Psoas muscle (tissue), 8 donors: Measurements from ENCODE around the gene MARK4. TPM values are rescaled to one million over a fixed set of nuclear protein-coding genes. Genes with fewer than 3 reads are reported as not detected.
A peak's percentile ranks its signal among the peaks of the same experiment; 100 is the strongest.

ENCODE experiments used
- ATAC-seq, 4 donors: fragments of 200-7000 bp; cut with Tn5 transposase; one replicate each; pipeline ENCODE4 v1.9.1; 2020; ENCODE audit warnings: moderate library complexity in 3 of 4, mild to moderate bottlenecking in 2 of 4
- DNase-seq, 2 donors: peaks; one replicate each; pipeline ENCODE4 v3.0.0-alpha.2; 2020
- H3K27ac ChIP-seq: fragments of 200-600 bp; one replicate; pipeline ENCODE4 v1.8.0; 2022
- H3K27me3 ChIP-seq, 3 donors: fragments of 200-600 bp in 1 of 3; one replicate each; pipeline versions ENCODE4 v1.6.1 to v1.8.0; 2013 to 2022; ENCODE audit warnings: low read length in 2 of 3, mild to moderate bottlenecking in 2 of 3, moderate library complexity in 1 of 3; ENCODE audit not compliant: insufficient read depth in 3 of 3
- H3K36me3 ChIP-seq, 2 donors: fragments of 200-600 bp in 1 of 2; one replicate each; pipeline versions ENCODE4 v1.6.1 to v1.8.0; 2013 to 2022; ENCODE audit warnings: low read depth in 1 of 2, mild to moderate bottlenecking in 1 of 2, moderate library complexity in 1 of 2; ENCODE audit not compliant: insufficient read depth in 1 of 2
- H3K4me1 ChIP-seq: fragments of 200-600 bp; one replicate; pipeline ENCODE4 v1.8.0; 2022
- H3K4me3 ChIP-seq: fragments of 200-600 bp; one replicate; pipeline ENCODE4 v1.8.0; 2022; ENCODE audit warnings: mild to moderate bottlenecking
- H3K9me3 ChIP-seq: fragments of 200-600 bp; one replicate; pipeline ENCODE4 v1.8.0; 2022
- CTCF ChIP-seq: fragments of 200-600 bp; IDR thresholded peaks from one replicate; pipeline ENCODE4 v1.8.0; 2022; ENCODE audit warnings: antibody characterized with exemption
- WGBS, 3 donors: extraction: QIAGEN DNeasy Blood & Tissue Kit; methylation state at CpG; one replicate each; pipeline versions ENCODE4 v1.1.6 to v1.1.7; 2013; 5-methylcytosine and 5-hydroxymethylcytosine counted together
- intact Hi-C, 2 donors: fragments of 100-400 bp; cut with DNase I; formaldehyde crosslinking; loops; one replicate each; pipeline versions ENCODE4 v1.11.0 to v1.14.2; 2022
- polyA plus RNA-seq, 3 donors: library from polyadenylated mRNA; stranded (reverse); fragments of 200-250 nt; gene quantifications; one replicate each; pipeline ENCODE4 v1.2.3, GENCODE V29; 2013
- total RNA-seq, 4 donors: library from RNA; stranded (reverse); fragmentation: NEBNext Ultra II Directional in 2 of 4; extraction: Animal tissue kit (Norgen Biotek cat#: 25700) in 2 of 4; gene quantifications; one replicate each; pipeline versions ENCODE4 v1.2.1 to v1.2.4, GENCODE V29; 2021 to 2023
- donor health status: healthy with polysubstance abuse.
- donor health status: DM: no; HTN: no; CAD: no; lungs with moderate emphysema.
- donor health status: Bipolar disorder and iron deficiency.
- donor health status: healthy.
- donor health status: DM: yes; HTN: yes; CAD: no.
- donor health status: DM: no; HTN: no; CAD: no.
- donor health status: DM: no; HTN: no; CAD: no.
- donor health status: DM: yes; HTN: yes; CAD: no.

Gene MARK4
- total and polyA plus RNA-seq, 7 donors, result 11.0 to 37.7 (median 29.7) TPM

GRCh38 chr19:45321848-45322247 is 70.8 kb downstream of the MARK4 start:
- Histone ChIP-seq H3K36me3 (peaks cover 0 to 23% of the 10 kb centered on the region in 2 donors), H3K9me3 (no peaks in the 10 kb centered on the region), H3K27ac (peak overlapping the region; percentile 97), H3K4me1 (peaks cover 18% of the 10 kb centered on the region), H3K4me3 (peak overlapping the region; percentile 66), H3K27me3 (no peaks in the 10 kb centered on the region)
- WGBS, 3 donors, result 19 to 20% (median 19%) methylated on average over 6 to 7 of the region's 7 CpGs
- ATAC-seq, result peak; percentile 56 to 63 (median 59)
- TF ChIP-seq CTCF, result no peak
- peak; percentile 69 to 86 for DNase-seq
- intact Hi-C loops, result loop anchor here in 1 of 2 donors (10.0 kb wide), 1 partner anchor 173 kb away; the partner anchor contains the start of genes PPM1N and RTN2

- no peaks in the 10 kb centered on the region for H3K27me3 ChIP-seq
- ATAC-seq (peak; percentile 24 to 41 (median 33)), DNase-seq (peak in 1 of 2 donors; percentile 39)
- peaks cover 15% of the 10 kb centered on the region for H3K4me1 ChIP-seq
- H3K4me3 ChIP-seq, result peak overlapping the region; percentile 66
- 18 to 27% (median 19%) methylated on average over 11 of the region's 11 CpGs for WGBS, 3 donors
- peaks cover 0 to 19% of the 10 kb centered on the region in 2 donors for H3K36me3 ChIP-seq
- H3K9me3 ChIP-seq, result no peaks in the 10 kb centered on the region
- intact Hi-C loops, result loop anchor here in 1 of 2 donors (10.0 kb wide), 1 partner anchor 172 kb away; the partner anchor contains the start of genes PPM1N and RTN2
- peak overlapping the region; percentile 97 for H3K27ac ChIP-seq
- TF ChIP-seq CTCF, result no peak
These were observed 71.2 kb downstream of the MARK4 start for GRCh38 chr19:45322311-45322710.

GRCh38 chr19:45322744-45323281 is 71.7 kb downstream of the MARK4 start, which contains the start of gene CKM:
CKM (minus strand) TSS chr19:45322875; CDS start chr19:45319713, 3,162 bp downstream.
- DNase-seq (peak; percentile 71 to 79), ATAC-seq (peak; percentile 55 to 78 (median 62))
- H3K36me3 ChIP-seq, result peaks cover 0 to 14% of the 10 kb centered on the region in 2 donors
- H3K27ac ChIP-seq, result peak within 1 kb of the TSS; percentile 97
- no peaks in the 10 kb centered on the region for H3K27me3 ChIP-seq
- TF ChIP-seq CTCF, result no peak
- intact Hi-C loops, result loop anchor here in 1 of 2 donors (10.0 kb wide), 1 partner anchor 172 kb away; the partner anchor contains the start of genes PPM1N and RTN2
- H3K9me3 ChIP-seq, result no peaks in the 10 kb centered on the region
- peaks cover 14% of the 10 kb centered on the region for H3K4me1 ChIP-seq
- WGBS, 3 donors, result 8 to 13% (median 9%) methylated on average over 13 to 15 of the region's 15 CpGs
- peak within 1 kb of the TSS; percentile 66 for H3K4me3 ChIP-seq

- intact Hi-C loops, result loop anchor here in 1 of 2 donors (10.0 kb wide), 1 partner anchor 171 kb away; the partner anchor contains the start of genes PPM1N and RTN2
- H3K4me1 ChIP-seq, result peaks cover 20% of the 10 kb centered on the region
- 1% methylated on average over 30 of the region's 30 CpGs for WGBS, 3 donors
These were observed 72.6 kb downstream of the MARK4 start for GRCh38 chr19:45323671-45324081.

More at GRCh38 chr19:45323671-45324081, 72.6 kb downstream of the MARK4 start:
- Histone ChIP-seq H3K27ac (peak overlapping the region; percentile 97), H3K36me3 (peaks cover 0 to 7% of the 10 kb centered on the region in 2 donors), H3K9me3 (no peaks in the 10 kb centered on the region), H3K27me3 (no peaks in the 10 kb centered on the region), H3K4me3 (peak overlapping the region; percentile 66)
- no peak for TF ChIP-seq CTCF
- DNase-seq (peak; percentile 77 to 91), ATAC-seq (peak; percentile 66 to 75 (median 72))
